Embryonic facial prominence (tissue), 1 donor: ENCODE measurements around the gene SDF4.
"Not testable (repeated sequence)": the region's sequence is repeated elsewhere in the genome, so short reads cannot be mapped to it uniquely, and the experiment has no call there.

Experiments used
- DNase-seq: peaks from one replicate; pipeline ENCODE4 v3.0.0-alpha.2; 2016; ENCODE audit errors: extremely low spot score

Gene SDF4

GRCh38 chr1:1259540-1259939, 27.7 kb upstream of the SDF4 start:
- DNase-seq: no peak

- DNase-seq: no peak
Measured at GRCh38 chr1:1259119-1259488, 27.3 kb upstream of the SDF4 start.

- DNase-seq: no peak
Measured at GRCh38 chr1:1256956-1257871, 25.4 kb upstream of the SDF4 start.

- no peak for DNase-seq
Measured at GRCh38 chr1:1255611-1256010, 23.8 kb upstream of the SDF4 start.

GRCh38 chr1:1255078-1255477, 23.3 kb upstream of the SDF4 start:
- no peak for DNase-seq

- DNase-seq: no peak
Measured at GRCh38 chr1:1254667-1254998, 22.8 kb upstream of the SDF4 start.

- no peak for DNase-seq
Measured at GRCh38 chr1:1253972-1254666, 22.3 kb upstream of the SDF4 start.

GRCh38 chr1:1253314-1253713, 21.5 kb upstream of the SDF4 start:
- DNase-seq: no peak

GRCh38 chr1:1250786-1251284, 19.0 kb upstream of the SDF4 start:
- DNase-seq: no peak

- not testable (repeated sequence) for DNase-seq
Measured at GRCh38 chr1:1248009-1248913, 16.5 kb upstream of the SDF4 start.

- DNase-seq: no peak
Measured at GRCh38 chr1:1247341-1247913, 15.6 kb upstream of the SDF4 start.

GRCh38 chr1:1246577-1247340, 15.0 kb upstream of the SDF4 start, which contains the start of gene C1QTNF12:
C1QTNF12 (minus strand) TSS chr1:1246722; CDS start chr1:1246690, 32 bp downstream.
- no peak for DNase-seq

- DNase-seq: no peak
Measured at GRCh38 chr1:1245817-1246576, 14.2 kb upstream of the SDF4 start.

- DNase-seq: no peak
Measured at GRCh38 chr1:1245178-1245816, 13.5 kb upstream of the SDF4 start.

GRCh38 chr1:1244192-1244811, 12.5 kb upstream of the SDF4 start:
- DNase-seq: no peak

- DNase-seq: no peak
Measured at GRCh38 chr1:1243807-1244191, 12.0 kb upstream of the SDF4 start.

GRCh38 chr1:1243266-1243660, 11.5 kb upstream of the SDF4 start:
- no peak for DNase-seq

GRCh38 chr1:1242461-1243265, 10.9 kb upstream of the SDF4 start:
- no peak for DNase-seq
